PC-3 (cell line): ENCODE results near the gene WDR7. TPM values are rescaled to one million over a fixed set of nuclear protein-coding genes. Genes with fewer than 3 reads are reported as not detected.

Experiments
- ATAC-seq: fragments of 200-7000 bp; cut with Tn5 transposase; 2 replicates; pipeline ENCODE4 v1.9.1; 2020; ENCODE audit warnings: mild to moderate bottlenecking, moderate library complexity
- BruUV-seq: library from RNA; stranded (reverse); fragments of 400-500 nt; replicated peaks from 2 replicates; lab custom pipeline; 2021; lab: Mats Ljungman, UMichigan
- CTCF ChIA-PET: fragments of 300-600 bp; sonication (Branson Sonifier 250); formaldehyde crosslinking; loops from one replicate; lab custom pipeline; 2022; ENCODE audit warnings: antibody characterized with exemption; lab: Charles Lee
- POLR2A ChIA-PET: fragments of 300-600 bp; sonication (Branson Sonifier 250); formaldehyde crosslinking; loops from one replicate; lab custom pipeline; 2022; ENCODE audit warnings: antibody characterized with exemption; ENCODE audit not compliant: unreplicated experiment; lab: Charles Lee
- DNase-seq: peaks from one replicate; pipeline ENCODE4 v3.0.0-alpha.2; 2015
- H2AFZ ChIP-seq: fragments of 300-600 bp; sonication (generic); 2 replicates; pipeline ENCODE4 v1.6.0; 2016; ENCODE audit warnings: antibody characterized with exemption, low read length
- H3F3A ChIP-seq: fragments of 300-600 bp; sonication (generic); one replicate; pipeline ENCODE4 v1.6.0; 2017; ENCODE audit warnings: antibody characterized with exemption, low read length, control low read depth, mild to moderate bottlenecking; ENCODE audit not compliant: unreplicated experiment
- H3K27ac ChIP-seq: fragments of 300-600 bp; sonication (generic); 2 replicates; pipeline ENCODE4 v1.5.1; 2016; ENCODE audit warnings: mild to moderate bottlenecking, low read length
- H3K27me3 ChIP-seq: fragments of 300-600 bp; sonication (generic); 2 replicates; pipeline ENCODE4 v1.6.1; 2016; ENCODE audit warnings: low read length, mixed read lengths
- H3K36me3 ChIP-seq: fragments of 300-600 bp; sonication (generic); 2 replicates; pipeline ENCODE4 v1.6.1; 2016; ENCODE audit warnings: low read depth, mixed run types, low read length, mixed read lengths
- H3K4me1 ChIP-seq: fragments of 300-600 bp; sonication (generic); 2 replicates; pipeline ENCODE4 v1.5.1; 2016; ENCODE audit warnings: low read length; ENCODE audit not compliant: insufficient read depth
- H3K4me2 ChIP-seq: fragments of 300-600 bp; sonication (generic); 2 replicates; pipeline ENCODE4 v1.6.0; 2016; ENCODE audit warnings: low read length
- H3K4me3 ChIP-seq: fragments of 300-600 bp; sonication (generic); 2 replicates; pipeline ENCODE4 v1.5.1; 2016; ENCODE audit warnings: mild to moderate bottlenecking, low read length, mixed read lengths
- H3K79me2 ChIP-seq: fragments of 300-600 bp; sonication (generic); 2 replicates; pipeline ENCODE4 v1.6.1; 2017; ENCODE audit warnings: low read length, mixed read lengths
- H3K9ac ChIP-seq: fragments of 300-600 bp; sonication (generic); 2 replicates; pipeline ENCODE4 v1.6.0; 2016; ENCODE audit warnings: mild to moderate bottlenecking, low read length
- H3K9me2 ChIP-seq: fragments of 300-600 bp; sonication (generic); replicated peaks from 2 replicates; pipeline ENCODE4 v1.6.1; 2016; ENCODE audit warnings: mixed run types, low read length, mixed read lengths
- H3K9me3 ChIP-seq: fragments of 300-600 bp; sonication (generic); 2 replicates; pipeline ENCODE4 v1.6.1; 2016; ENCODE audit warnings: low read length, mixed read lengths
- H4K20me1 ChIP-seq: fragments of 300-600 bp; sonication (generic); 2 replicates; pipeline ENCODE4 v1.6.1; 2016; ENCODE audit warnings: low read length, mixed read lengths
- CTCF ChIP-seq: fragments of 300-600 bp; sonication (generic); conservative IDR thresholded peaks from 2 replicates; pipeline ENCODE4 v1.5.1; 2017; ENCODE audit warnings: antibody characterized with exemption, low read depth, mild to moderate bottlenecking, low read length
- EZH2 ChIP-seq: fragments of 300-600 bp; sonication (generic); IDR thresholded peaks from one replicate; pipeline ENCODE4 v1.6.1; 2017; ENCODE audit warnings: antibody characterized with exemption, mild to moderate bottlenecking, low read length; ENCODE audit not compliant: unreplicated experiment
- EZH2phosphoT487 ChIP-seq: fragments of 300-600 bp; sonication (generic); IDR thresholded peaks from 2 replicates; pipeline ENCODE4 v1.6.1; 2018; ENCODE audit warnings: mild to moderate bottlenecking, antibody characterized with exemption, low read length, borderline replicate concordance
- intact Hi-C: fragments of 100-400 bp; cut with micrococcal nuclease; formaldehyde crosslinking; loops from 2 replicates; pipeline ENCODE4 v1.9.0; 2023
- total RNA-seq: library from RNA; depleted of rRNA; stranded (reverse); fragments of >200 nt; gene quantifications from 2 replicates; pipeline ENCODE4 v1.2.3, GENCODE V29; 2014

WDR7 gene
- total RNA-seq, 1 experiment from 2014 or later: 16.0 TPM

- Histone ChIP-seq H3K9me3 (no peaks in the 10 kb centered on the region), H3K36me3 (no peaks in the 10 kb centered on the region), H3K4me1 (peaks cover 11% of the 10 kb centered on the region; the same call in 1 of the 2 replicates), H3K27ac (no peak overlapping the region), H3F3A (no peaks in the 10 kb centered on the region), H3K9me2 (no peaks in the 10 kb centered on the region), H2AFZ (no peak overlapping the region), H3K4me2 (peak overlapping the region; percentile 27; the same call in 1 of the 2 replicates), H3K4me3 (no peak overlapping the region), H3K79me2 (no peaks in the 10 kb centered on the region), H3K27me3 (no peaks in the 10 kb centered on the region), H4K20me1 (no peaks in the 10 kb centered on the region), H3K9ac (no peak overlapping the region)
- DNase-seq: no peak
- BruUV-seq: no TSS peak
- CTCF ChIA-PET: no interaction called here
- no peak for TF ChIP-seq EZH2
- no peak for TF ChIP-seq CTCF
- TF ChIP-seq EZH2phosphoT487: no peak
- intact Hi-C loops: no loop called here
- no peak for ATAC-seq
- POLR2A ChIA-PET: no interaction called here
These were observed 72.5 kb downstream of the WDR7 start for GRCh38 chr18:56723706-56724105.

- DNase-seq: no peak
- H3K9me3 ChIP-seq: no peaks in the 10 kb centered on the region
- no peak overlapping the region for H3K27ac ChIP-seq
- H3K79me2 ChIP-seq: no peaks in the 10 kb centered on the region
- BruUV-seq: no TSS peak
- ChIA-PET POLR2A (no interaction called here), CTCF (no interaction called here)
- H3K4me1 ChIP-seq: peaks cover 11% of the 10 kb centered on the region; the same call in 1 of the 2 replicates
- H3K27me3 ChIP-seq: no peaks in the 10 kb centered on the region
- H3K36me3 ChIP-seq: no peaks in the 10 kb centered on the region
- H3K9ac ChIP-seq: no peak overlapping the region
- TF ChIP-seq CTCF (no peak), EZH2phosphoT487 (no peak), EZH2 (no peak)
- no peaks in the 10 kb centered on the region for H4K20me1 ChIP-seq
- no peak for ATAC-seq
- no peak overlapping the region for H3K4me3 ChIP-seq
- intact Hi-C loops: no loop called here
- H2AFZ ChIP-seq: no peak overlapping the region
- H3F3A ChIP-seq: no peaks in the 10 kb centered on the region
- no peaks in the 10 kb centered on the region for H3K9me2 ChIP-seq
- H3K4me2 ChIP-seq: no peak overlapping the region
These were observed 75.7 kb downstream of the WDR7 start for GRCh38 chr18:56726906-56727305.

- H3F3A ChIP-seq: no peaks in the 10 kb centered on the region
- ChIA-PET POLR2A (no interaction called here), CTCF (no interaction called here)
- H3K4me3 ChIP-seq: no peak overlapping the region
- H3K79me2 ChIP-seq: no peaks in the 10 kb centered on the region
- ATAC-seq (no peak), DNase-seq (no peak)
- intact Hi-C loops: no loop called here
- no peaks in the 10 kb centered on the region for H3K9me3 ChIP-seq
- H4K20me1 ChIP-seq: no peaks in the 10 kb centered on the region
- no peaks in the 10 kb centered on the region for H3K36me3 ChIP-seq
- H3K27me3 ChIP-seq: no peaks in the 10 kb centered on the region
- no peak overlapping the region for H3K4me2 ChIP-seq
- no peak overlapping the region for H2AFZ ChIP-seq
- no peaks in the 10 kb centered on the region for H3K9me2 ChIP-seq
- H3K27ac ChIP-seq: no peak overlapping the region
- peaks cover 11% of the 10 kb centered on the region; the same call in 1 of the 2 replicates for H3K4me1 ChIP-seq
- BruUV-seq: no TSS peak
- TF ChIP-seq EZH2phosphoT487 (no peak), CTCF (no peak), EZH2 (no peak)
- no peak overlapping the region for H3K9ac ChIP-seq
These were observed 76.2 kb downstream of the WDR7 start for GRCh38 chr18:56727399-56727798.
